Kidney (tissue), 14 donors: ENCODE measurements around the gene MSL3. TPM values are rescaled to one million over a fixed set of nuclear protein-coding genes. Genes with fewer than 3 reads are reported as not detected.
A peak's percentile ranks its signal among the peaks of the same experiment; 100 is the strongest.

ENCODE experiments used
- DNase-seq, 5 donors: peaks; one replicate each; pipeline ENCODE4 v3.0.0-alpha.2; 2013 to 2020
- FAIRE-seq: peaks from 2 replicates; lab custom pipeline; 2012; peaks lifted over from hg19 to GRCh38; lab: Jason Lieb, UNC
- H3K27ac ChIP-seq, 2 donors: one replicate each; pipeline ENCODE4 v1.7.0; 2013; ENCODE audit warnings: low read depth in 2 of 2, low read length in 2 of 2, inconsistent platforms in 1 of 2
- H3K27me3 ChIP-seq: one replicate; pipeline ENCODE4 v1.7.1; 2013; ENCODE audit warnings: low read length, inconsistent platforms; ENCODE audit not compliant: control insufficient read depth, insufficient read depth
- H3K36me3 ChIP-seq, 3 donors: one replicate each; pipeline versions ENCODE4 v1.7.0 to v1.7.1; 2013; ENCODE audit warnings: low read length in 3 of 3, control low read depth in 1 of 3, inconsistent platforms in 1 of 3; ENCODE audit not compliant: insufficient read depth in 3 of 3, control insufficient read depth in 2 of 3
- H3K4me1 ChIP-seq, 3 donors: one replicate each; pipeline versions ENCODE4 v1.7.0 to v1.7.1; 2013; ENCODE audit warnings: low read length in 3 of 3, inconsistent platforms in 1 of 3, low read depth in 1 of 3; ENCODE audit not compliant: control insufficient read depth in 2 of 3, insufficient read depth in 2 of 3
- H3K4me3 ChIP-seq, 3 donors: one replicate each; pipeline versions ENCODE4 v1.7.0 to v1.8.1; 2013; ENCODE audit warnings: low read length in 3 of 3, control low read depth in 1 of 3, inconsistent platforms in 1 of 3
- H3K9ac ChIP-seq, 3 donors: one replicate each; pipeline versions ENCODE4 v1.7.0 to v1.7.1; 2013; ENCODE audit warnings: low read length in 3 of 3, control low read depth in 1 of 3, inconsistent platforms in 1 of 3
- H3K9me3 ChIP-seq, 3 donors: one replicate each; pipeline versions ENCODE4 v1.7.0 to v1.7.1; 2013; ENCODE audit warnings: low read length in 3 of 3, control low read depth in 1 of 3, inconsistent platforms in 1 of 3; ENCODE audit not compliant: control insufficient read depth in 2 of 3, insufficient read depth in 1 of 3
- intact Hi-C: fragments of 100-400 bp; cut with DNase I; formaldehyde crosslinking; loops from one replicate; pipeline ENCODE4 v1.11.1; 2022
- polyA plus RNA-seq: library from polyadenylated mRNA; stranded (reverse); fragments of 350-450 nt; fragmentation: Illumina TruSeq; extraction: RNeasy Lipid Tissue Mini Kit (QIAGEN cat#74804); gene quantifications from one replicate; pipeline ENCODE4 v1.2.3, GENCODE V29; 2014; ENCODE audit warnings: low read depth, low replicate concordance; ENCODE audit not compliant: insufficient read depth
- total RNA-seq: library from RNA; stranded (reverse); fragmentation: NEBNext Ultra II Directional; extraction: Animal tissue kit (Norgen Biotek cat#: 25700); gene quantifications from one replicate; pipeline ENCODE4 v1.2.1, GENCODE V29; 2021
- TF ChIP-seq, protein P1 (sequence below): IDR thresholded peaks from 3 replicates; pipeline ENCODE4 v1.5.1; 2012; ENCODE audit warnings: mild to moderate bottlenecking, moderate library complexity, borderline replicate concordance; ENCODE audit not compliant: insufficient read depth; ENCODE audit errors: extremely low read depth
- donor health status: control.
- donor health status: control.
- donor health status: control.
- donor health status: control.
- donor health status: control.
- donor health status: DM: yes; HTN: yes; CAD: no.
- donor health status: Normal renal cell carcinoma (clear cell type).

MSL3 gene
- total and polyA plus RNA-seq, 2 donors from 2014 or later, result 16.3 to 27.1 TPM

DNA sequence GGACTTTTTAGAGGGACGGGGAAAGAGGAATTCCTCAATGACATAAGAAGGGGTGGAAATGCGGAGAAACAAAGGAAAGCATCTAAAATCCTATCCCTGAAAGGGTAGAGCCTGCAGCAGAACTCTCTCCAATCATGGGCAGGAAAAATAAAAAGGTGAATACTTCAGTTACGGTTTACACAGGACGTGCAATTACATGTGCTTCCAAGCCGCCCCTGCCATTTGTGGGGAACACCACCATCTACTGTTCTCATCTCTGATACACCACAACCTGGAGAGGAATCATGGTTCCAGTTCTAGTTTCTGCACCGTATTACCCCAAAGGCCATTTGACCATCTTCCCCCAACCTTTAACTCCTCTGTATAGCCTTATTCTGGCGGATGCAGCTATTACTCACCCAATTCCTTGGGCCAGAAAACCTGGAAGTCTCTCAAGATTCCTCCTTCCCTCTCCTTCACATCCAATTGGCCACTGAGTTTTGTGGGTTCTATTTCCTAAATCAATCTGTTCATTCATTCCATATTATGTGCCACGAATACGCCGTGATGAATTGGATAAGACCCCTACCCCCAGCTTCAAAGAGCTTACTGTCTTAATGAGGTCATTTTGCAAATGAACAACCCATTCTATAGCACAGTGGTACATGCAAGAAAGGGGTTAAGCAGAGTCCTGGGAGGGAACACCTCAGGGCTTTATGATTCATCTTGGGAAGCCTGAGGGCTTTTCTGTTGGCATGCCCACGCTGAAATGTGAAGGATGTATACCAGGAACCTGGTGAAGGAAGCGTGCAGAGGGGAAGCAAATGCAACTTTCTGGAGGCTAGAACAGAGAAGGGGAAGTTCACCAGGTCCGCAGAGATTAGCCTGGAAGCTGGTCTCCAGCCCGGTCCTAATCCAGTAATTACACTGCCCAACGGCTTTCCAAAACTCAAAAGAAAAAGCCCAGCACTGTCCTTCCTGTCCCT is 1.4 kb upstream of the MSL3 start:
- TF ChIP-seq, protein P1, sequence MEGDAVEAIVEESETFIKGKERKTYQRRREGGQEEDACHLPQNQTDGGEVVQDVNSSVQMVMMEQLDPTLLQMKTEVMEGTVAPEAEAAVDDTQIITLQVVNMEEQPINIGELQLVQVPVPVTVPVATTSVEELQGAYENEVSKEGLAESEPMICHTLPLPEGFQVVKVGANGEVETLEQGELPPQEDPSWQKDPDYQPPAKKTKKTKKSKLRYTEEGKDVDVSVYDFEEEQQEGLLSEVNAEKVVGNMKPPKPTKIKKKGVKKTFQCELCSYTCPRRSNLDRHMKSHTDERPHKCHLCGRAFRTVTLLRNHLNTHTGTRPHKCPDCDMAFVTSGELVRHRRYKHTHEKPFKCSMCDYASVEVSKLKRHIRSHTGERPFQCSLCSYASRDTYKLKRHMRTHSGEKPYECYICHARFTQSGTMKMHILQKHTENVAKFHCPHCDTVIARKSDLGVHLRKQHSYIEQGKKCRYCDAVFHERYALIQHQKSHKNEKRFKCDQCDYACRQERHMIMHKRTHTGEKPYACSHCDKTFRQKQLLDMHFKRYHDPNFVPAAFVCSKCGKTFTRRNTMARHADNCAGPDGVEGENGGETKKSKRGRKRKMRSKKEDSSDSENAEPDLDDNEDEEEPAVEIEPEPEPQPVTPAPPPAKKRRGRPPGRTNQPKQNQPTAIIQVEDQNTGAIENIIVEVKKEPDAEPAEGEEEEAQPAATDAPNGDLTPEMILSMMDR, result no peak
- H3K4me1 ChIP-seq, result peaks cover 0 to 2% (median 0%) of the 10 kb centered on the region in 3 donors
- H3K27ac ChIP-seq, result peak overlapping the region in 1 of 2 donors; percentile 51
- intact Hi-C loops, result no loop called here
- H3K36me3 ChIP-seq, result peaks cover 0 to 4% (median 0%) of the 10 kb centered on the region in 3 donors
- DNase-seq, result no peak
- H3K27me3 ChIP-seq, result no peaks in the 10 kb centered on the region
- no peaks in the 10 kb centered on the region for H3K9me3 ChIP-seq
- H3K4me3 ChIP-seq, result peak overlapping the region in 1 of 3 donors; percentile 56
- no peak for FAIRE-seq
- H3K9ac ChIP-seq, result peak overlapping the region in 1 of 3 donors; percentile 71

DNA sequence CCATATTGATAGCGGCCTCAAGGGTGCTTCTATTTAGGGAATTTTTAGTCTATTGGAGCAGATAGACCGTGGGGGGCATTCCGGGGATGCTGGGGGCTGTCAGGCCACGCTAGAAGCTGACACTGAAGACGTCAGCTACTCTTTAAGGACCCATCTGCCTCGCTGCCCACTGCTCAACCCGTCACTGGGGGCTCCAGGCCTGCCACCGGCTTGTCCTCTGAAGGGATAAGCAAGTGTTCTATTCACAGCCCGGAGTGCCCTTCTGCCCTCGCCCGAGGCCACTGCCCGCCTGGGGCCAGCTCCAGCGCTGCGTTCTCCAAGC is 679 bp upstream of the MSL3 start:
- peak overlapping the region in 1 of 2 donors; percentile 51 for H3K27ac ChIP-seq
- H3K4me1 ChIP-seq, result peaks cover 0 to 2% (median 0%) of the 10 kb centered on the region in 3 donors
- intact Hi-C loops, result no loop called here
- FAIRE-seq (no peak), DNase-seq (no peak)
- H3K9ac ChIP-seq, result peak overlapping the region in 2 of 3 donors; percentile 32 to 71
- peak overlapping the region in 1 of 3 donors; percentile 56 for H3K4me3 ChIP-seq
- no peaks in the 10 kb centered on the region for H3K9me3 ChIP-seq
- no peaks in the 10 kb centered on the region for H3K27me3 ChIP-seq
- peaks cover 0 to 11% (median 0%) of the 10 kb centered on the region in 3 donors for H3K36me3 ChIP-seq
- TF ChIP-seq, protein P1, result no peak

DNA sequence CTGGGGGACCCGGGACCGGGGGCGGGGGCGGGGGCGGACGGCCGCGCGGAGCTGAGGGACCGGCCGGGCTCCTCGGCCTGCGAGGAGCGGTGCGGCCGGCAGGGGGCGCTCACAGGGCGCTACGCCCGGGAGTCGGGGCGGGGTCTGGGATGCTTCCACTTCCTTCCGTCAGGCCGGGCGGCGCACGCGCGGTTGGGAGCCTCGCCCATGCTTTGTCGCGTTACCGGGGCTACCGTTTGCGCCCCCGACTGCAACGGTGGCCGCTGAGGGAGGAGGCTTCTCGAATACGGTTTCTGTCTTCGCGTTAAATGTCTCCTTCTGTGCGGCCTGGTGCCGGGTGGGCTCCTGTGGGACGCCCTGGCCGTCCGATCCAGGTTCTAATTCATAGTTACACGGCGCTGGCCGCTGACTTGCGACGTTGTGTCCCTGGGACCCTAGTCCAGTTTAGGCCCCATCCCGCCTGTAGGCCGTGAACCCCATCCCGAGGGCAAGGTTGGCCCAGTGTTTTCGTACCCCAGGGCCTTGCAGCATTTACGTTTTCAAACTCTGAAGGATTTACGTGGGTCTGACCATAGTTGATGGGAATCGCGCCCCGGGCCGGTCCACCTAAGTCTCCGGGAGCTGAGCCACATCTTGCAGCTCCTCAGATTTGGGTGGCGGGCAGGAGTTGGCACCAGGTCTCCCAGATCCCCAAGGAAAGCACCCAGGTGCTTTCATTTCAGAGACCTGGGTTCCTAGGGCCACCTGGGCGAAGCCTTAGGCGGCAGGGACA is 549 bp downstream of the MSL3 start:
- no peaks in the 10 kb centered on the region for H3K27me3 ChIP-seq

More for the DNA sequence above, 549 bp downstream of the MSL3 start:
- no peak for FAIRE-seq
- peak overlapping the region; percentile 67 to 80 (median 71) for H3K9ac ChIP-seq
- H3K4me1 ChIP-seq, result peaks cover 0 to 2% (median 0%) of the 10 kb centered on the region in 3 donors
- H3K4me3 ChIP-seq, result peak overlapping the region; percentile 83 to 87 (median 83)
- peak; percentile 90 to 96 (median 92) for DNase-seq
- TF ChIP-seq, protein P1, result peak; percentile 39
- intact Hi-C loops, result no loop called here
- peaks cover 0 to 20% (median 2%) of the 10 kb centered on the region in 3 donors for H3K36me3 ChIP-seq
- H3K27ac ChIP-seq, result peak overlapping the region; percentile 83 to 91
- no peaks in the 10 kb centered on the region for H3K9me3 ChIP-seq
